C1 segment of cervical spinal cord (tissue), 14 donors: ENCODE results near the gene FRMPD4.
"Not testable (repeated sequence)": the region's sequence is repeated elsewhere in the genome, so short reads cannot be mapped to it uniquely, and the experiment has no call there.

Experiments
- DNase-seq, 14 donors: peaks; one replicate each; lab custom pipeline; 2025; lab: John Stamatoyannopoulos, UW

FRMPD4 gene

GRCh38 chrX:12515384-12515783 is 377.1 kb downstream of the FRMPD4 start:
- not testable (repeated sequence) for DNase-seq

- no peak for DNase-seq
Observed at GRCh38 chrX:12526306-12526705, 388.0 kb downstream of the FRMPD4 start.

- DNase-seq = not testable (repeated sequence)
Observed at GRCh38 chrX:12538096-12538495, 399.8 kb downstream of the FRMPD4 start.

GRCh38 chrX:12542251-12542650 is 404.0 kb downstream of the FRMPD4 start:
- DNase-seq = not testable (repeated sequence)

GRCh38 chrX:12548341-12548740 is 410.1 kb downstream of the FRMPD4 start:
- no peak for DNase-seq

- DNase-seq = no peak
Observed at GRCh38 chrX:12548746-12549145, 410.5 kb downstream of the FRMPD4 start.

- DNase-seq = no peak
Observed at GRCh38 chrX:12554206-12554605, 415.9 kb downstream of the FRMPD4 start.

GRCh38 chrX:12563121-12563520 is 424.8 kb downstream of the FRMPD4 start:
- DNase-seq = no peak

- DNase-seq = no peak
Observed at GRCh38 chrX:12564221-12564620, 425.9 kb downstream of the FRMPD4 start.

- DNase-seq = no peak
Observed at GRCh38 chrX:12567857-12568256, 429.6 kb downstream of the FRMPD4 start.

- DNase-seq = no peak
Observed at GRCh38 chrX:12570859-12571501, 432.7 kb downstream of the FRMPD4 start.

GRCh38 chrX:12579311-12579710 is 441.0 kb downstream of the FRMPD4 start:
- no peak for DNase-seq

- DNase-seq = no peak
Observed at GRCh38 chrX:12580548-12580947, 442.3 kb downstream of the FRMPD4 start.

GRCh38 chrX:12581546-12581945 is 443.3 kb downstream of the FRMPD4 start:
- DNase-seq = no peak

GRCh38 chrX:12582649-12583048 is 444.4 kb downstream of the FRMPD4 start:
- DNase-seq = no peak

- no peak for DNase-seq
Observed at GRCh38 chrX:12583543-12583942, 445.3 kb downstream of the FRMPD4 start.

- DNase-seq = no peak
Observed at GRCh38 chrX:12595720-12596119, 457.4 kb downstream of the FRMPD4 start.

GRCh38 chrX:12610079-12610478 is 471.8 kb downstream of the FRMPD4 start:
- no peak for DNase-seq

GRCh38 chrX:12611471-12611870 is 473.2 kb downstream of the FRMPD4 start:
- DNase-seq = no peak

GRCh38 chrX:12614266-12614665 is 476.0 kb downstream of the FRMPD4 start:
- DNase-seq = no peak

GRCh38 chrX:12615061-12615460 is 476.8 kb downstream of the FRMPD4 start:
- no peak for DNase-seq

- no peak for DNase-seq
Observed at GRCh38 chrX:12617241-12617640, 479.0 kb downstream of the FRMPD4 start.

GRCh38 chrX:12647230-12647629 is 509.0 kb downstream of the FRMPD4 start:
- no peak for DNase-seq

GRCh38 chrX:12648995-12649394 is 510.7 kb downstream of the FRMPD4 start:
- no peak for DNase-seq
